HuH-7.5 (cell line): ENCODE measurements around the gene VCL.
"Not testable (repeated sequence)": the region's sequence is repeated elsewhere in the genome, so short reads cannot be mapped to it uniquely, and the experiment has no call there.

ENCODE experiments used
- DNase-seq: peaks from one replicate; pipeline ENCODE4 v3.0.0; 2011; ENCODE audit warnings: low spot score

The VCL gene

DNA sequence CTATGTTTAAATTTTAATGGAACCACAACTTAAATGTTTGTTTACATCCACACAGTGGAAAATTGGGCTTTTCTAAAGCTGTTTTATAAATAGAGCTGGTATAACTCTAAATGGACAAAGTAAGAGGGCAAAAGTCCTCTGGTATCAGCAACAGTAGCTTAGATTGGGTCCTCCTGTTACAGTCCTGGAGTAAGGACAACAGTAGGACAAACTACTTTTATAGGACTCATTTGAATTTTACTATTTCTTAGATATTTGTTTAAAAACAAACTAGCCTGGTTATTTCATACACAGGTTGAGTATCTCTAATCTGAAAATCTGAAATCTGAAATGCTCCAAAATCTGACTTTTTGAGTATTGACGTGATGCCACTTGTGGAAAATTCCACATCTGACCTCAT, 8.4 kb downstream of the VCL start:
- DNase-seq: no peak

DNA sequence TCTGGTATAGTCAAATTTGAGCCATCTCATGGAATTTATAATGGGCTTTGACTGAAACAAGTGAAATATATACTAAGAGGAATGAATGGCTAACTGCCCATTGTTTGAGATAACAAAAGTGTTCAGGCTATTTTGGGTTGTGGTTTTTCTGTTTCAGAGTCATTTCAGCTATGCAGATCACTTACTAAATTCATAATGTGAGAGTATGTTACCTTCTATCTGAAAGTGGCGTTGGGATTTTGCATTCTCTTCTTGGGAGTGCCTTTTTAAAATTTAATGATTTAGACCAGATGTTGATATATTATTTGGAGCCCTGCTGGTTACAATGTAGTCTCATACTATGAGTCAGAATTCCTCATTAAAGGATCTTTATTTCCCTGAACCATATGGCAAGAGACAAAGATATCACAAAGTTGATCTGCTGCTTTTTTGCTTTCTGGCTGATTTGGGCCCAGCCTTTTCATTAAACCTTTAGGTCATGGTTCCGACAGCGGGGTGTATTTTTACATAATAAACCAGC, 10.4 kb downstream of the VCL start:
- DNase-seq: no peak

DNA sequence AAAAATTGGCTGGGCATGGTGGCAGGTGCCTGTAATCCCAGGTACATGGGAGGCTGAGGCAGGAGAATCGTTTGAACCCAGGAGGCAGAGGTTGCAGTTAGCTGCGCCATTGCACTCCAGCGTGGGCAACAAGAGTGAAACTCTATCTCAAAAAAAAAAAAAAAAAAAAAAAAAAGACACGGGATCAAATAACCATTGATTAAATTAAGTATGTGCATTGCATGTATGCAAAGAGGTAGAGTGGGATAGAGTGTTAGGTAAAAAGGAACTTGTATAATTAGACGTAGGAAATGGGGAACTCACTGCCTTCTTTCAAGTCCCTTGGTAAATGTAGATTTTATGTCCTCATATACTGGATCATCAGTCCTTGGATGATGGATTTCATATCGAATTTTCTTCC, 13.1 kb downstream of the VCL start:
- no peak for DNase-seq

DNA sequence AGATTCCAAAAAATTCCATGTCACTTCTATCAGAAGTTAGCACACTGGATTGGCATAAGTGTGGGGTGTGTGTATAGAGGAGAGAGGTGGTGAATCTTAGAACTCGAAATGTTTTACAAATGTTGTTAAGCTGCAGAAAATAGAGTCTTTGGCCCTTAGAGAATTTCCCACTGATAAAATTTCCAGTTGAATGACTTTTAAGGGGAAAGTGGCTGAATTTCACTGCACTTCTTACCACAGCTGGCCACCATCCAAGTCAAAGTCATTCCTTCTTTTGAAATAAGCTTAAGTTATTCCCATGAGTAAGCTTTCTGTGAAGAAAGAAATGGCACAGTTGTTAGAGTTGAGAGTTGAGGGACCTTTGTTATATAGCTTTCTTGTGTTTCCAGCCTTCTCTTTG, 13.9 kb downstream of the VCL start:
- no peak for DNase-seq

DNA sequence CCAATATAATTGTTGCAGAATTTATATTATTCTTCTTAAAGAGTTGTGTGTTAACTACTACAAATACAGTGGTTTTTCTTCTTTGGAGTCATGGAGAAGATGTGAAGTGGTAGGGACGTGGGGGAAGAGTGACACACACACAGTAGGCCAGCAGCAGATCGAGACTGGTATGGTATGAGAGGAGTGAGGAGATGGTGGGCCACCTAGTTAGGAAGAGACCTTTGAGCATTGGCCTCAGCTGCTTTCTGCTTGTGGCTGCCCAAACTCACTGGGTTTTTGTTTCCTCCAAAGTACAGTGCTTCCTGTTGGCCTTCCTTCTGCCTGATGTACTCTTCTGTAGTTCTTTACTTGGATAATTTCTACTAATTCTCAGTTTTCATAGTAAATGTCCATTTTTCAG, 14.6 kb downstream of the VCL start:
- DNase-seq: no peak

DNA sequence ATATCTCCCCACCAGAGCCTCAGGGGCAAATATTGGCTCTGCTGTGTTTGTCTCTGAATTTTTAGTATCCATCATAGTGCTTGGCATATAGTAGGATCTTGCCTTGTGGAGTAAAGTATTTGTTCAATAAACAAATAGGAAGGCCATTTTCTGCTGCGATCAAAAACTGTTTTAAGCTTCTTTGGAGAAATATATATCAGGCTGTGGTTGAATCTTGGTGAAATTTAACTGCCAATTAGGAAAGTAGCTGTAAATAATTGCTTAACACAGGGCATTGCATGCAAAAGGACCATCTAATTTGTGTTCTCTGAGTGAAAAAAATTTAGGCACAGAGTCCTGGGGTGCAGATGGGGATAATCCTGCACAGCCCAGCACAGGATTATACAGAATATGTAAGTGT, 15.1 kb downstream of the VCL start:
- no peak for DNase-seq

DNA sequence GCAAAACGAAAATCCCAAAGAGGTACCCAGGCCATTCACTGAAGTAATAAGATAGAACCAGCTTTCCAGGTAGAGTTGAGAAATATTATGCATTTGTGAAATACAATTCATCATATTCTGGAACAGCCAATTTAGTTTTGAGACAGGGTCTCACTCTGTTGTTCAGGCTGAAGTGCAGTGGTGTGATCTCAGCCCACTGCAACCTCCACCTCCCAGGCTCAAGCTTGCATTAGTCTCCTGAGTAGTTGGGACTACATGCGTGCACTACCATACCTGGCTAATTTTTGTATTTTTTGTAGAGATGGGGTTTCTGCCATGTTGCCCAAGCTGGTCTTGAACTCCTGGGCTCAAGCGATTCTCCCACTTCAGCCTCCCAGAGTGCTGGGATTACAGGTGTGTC, 16.7 kb downstream of the VCL start:
- not testable (repeated sequence) for DNase-seq

DNA sequence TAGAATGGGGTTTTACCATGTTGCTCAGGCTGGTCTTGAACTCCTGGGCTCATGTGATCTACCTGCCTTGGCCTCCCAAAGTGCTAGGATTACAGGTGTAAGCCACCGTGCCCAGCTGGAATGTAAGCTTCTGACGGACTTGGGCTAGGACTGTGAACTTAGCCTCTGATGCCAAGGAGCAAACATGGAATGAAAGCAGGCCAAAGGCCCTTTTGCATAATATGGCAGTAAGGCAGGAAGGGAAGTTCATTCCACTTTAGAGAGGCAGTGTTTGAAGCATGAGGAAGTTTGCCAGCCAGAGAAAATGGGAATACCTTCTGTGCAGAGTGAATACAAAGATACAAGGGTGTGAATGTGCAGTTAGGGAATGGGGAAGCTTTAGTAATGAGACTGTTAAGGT, 20.3 kb downstream of the VCL start:
- no peak for DNase-seq

DNA sequence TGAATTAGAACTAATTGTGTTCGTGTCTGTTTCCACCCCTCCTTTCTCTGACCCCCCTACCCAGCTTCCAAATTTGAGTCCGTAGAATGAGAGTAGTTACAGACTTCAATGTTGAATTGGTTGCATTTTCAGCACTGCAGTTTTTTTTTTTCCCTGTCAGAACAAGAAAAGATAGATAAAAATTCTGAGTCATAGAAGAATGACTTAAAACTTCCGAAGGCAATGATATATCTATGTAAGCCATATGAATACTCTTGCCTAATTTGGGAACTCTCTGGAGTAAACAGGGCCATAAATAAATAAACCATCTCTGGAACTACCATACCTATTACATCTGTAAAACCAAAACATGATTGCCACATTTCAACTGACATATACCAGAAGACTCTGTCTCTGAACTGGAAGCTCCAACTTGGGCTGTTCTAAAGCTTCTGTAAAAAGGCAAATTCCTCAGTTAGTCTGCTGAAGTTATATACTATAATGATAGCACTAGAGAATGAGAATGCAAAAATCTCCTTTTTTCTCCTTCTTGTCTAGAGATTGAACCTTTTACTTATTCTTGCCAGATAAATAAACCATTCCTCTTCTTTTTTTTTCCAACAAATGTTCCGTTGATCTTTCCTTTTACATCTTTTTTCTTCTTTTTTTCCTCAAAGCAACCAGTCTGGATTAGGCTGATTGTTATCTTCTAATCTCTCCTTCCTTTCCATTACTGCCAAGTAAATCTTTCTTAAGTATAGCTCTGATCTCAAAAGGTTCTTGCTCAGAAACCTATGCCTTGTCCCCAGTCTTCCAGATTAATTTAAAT, 23.5 kb downstream of the VCL start:
- DNase-seq: no peak

DNA sequence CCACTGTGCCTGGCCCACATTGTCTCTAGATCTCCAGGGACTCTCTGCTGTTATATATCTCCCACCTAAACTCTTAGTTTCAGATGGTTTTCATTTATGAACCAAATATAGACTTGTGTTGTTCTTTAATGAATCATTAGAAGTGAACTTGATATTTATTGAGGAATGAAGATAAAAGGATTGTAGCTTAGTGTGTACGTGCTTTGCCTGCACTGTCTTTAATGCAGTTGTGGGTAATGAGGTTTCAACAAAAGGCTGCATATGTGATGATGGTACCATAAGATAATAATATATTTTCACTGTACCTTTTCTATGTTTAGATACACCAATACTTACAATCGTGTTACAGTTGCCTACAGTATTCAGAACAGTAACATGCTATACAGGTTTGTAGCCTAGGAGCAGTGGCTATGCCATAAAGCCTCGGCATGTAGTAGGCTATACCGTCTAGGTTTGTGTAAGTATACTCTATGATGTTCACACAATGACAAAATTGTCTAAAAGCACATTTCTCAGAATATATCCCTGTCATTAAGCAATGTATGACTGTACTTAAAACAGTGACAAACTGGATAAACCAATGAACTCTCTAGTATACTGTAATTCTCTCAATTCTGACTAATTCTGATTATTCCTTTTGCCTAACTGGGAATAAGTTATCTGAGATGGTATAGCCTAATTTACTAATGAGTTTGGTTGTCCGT, 25.2 kb downstream of the VCL start:
- DNase-seq: no peak

DNA sequence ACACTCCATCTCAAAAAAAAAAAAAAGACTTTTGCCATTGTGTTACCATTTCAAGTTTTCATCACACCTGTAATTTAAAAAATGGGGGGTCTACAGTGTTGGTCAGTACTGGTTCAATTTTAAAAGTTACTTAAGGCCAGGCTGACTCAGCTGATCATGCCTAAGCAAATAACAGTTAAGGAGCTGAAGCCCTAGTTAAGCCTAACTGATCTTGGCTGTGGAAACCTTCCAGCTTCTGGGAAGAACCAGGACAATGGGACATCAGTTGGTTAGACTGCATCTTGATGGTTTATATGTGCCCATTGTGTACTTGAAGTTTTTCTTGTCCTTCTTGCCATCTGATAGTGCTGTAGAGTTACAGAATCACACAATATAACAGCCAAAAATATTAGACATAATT, 26.7 kb downstream of the VCL start:
- DNase-seq: no peak

DNA sequence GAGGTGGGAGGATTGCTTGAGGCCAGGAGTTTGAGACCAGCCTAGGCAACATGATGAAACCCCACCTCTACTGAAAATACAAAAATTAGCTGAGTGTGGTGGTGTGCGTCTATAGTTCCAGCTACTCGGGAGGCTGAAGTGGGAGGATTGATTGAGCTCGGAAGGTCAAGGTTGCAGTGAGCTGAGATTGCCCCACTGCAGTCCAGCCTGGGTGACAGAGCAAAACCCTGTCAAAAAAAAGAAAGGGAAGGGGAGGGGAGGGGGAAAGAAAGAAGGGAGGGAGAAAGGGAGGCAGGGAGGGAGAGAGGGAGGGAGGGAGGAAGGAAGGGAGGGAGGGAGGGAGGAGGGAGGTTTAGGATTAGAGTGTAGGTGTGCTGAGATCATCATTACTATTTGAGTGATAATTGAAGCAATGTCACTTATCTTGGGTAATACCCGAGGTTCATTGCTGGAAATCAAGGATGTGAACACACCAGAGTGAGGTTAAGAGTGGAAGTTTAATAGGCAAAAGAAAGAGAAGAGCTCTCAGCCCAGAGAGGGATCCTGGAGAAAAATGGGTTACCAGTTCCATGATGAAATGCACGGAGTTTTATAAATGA, 27.6 kb downstream of the VCL start:
- DNase-seq: no peak

DNA sequence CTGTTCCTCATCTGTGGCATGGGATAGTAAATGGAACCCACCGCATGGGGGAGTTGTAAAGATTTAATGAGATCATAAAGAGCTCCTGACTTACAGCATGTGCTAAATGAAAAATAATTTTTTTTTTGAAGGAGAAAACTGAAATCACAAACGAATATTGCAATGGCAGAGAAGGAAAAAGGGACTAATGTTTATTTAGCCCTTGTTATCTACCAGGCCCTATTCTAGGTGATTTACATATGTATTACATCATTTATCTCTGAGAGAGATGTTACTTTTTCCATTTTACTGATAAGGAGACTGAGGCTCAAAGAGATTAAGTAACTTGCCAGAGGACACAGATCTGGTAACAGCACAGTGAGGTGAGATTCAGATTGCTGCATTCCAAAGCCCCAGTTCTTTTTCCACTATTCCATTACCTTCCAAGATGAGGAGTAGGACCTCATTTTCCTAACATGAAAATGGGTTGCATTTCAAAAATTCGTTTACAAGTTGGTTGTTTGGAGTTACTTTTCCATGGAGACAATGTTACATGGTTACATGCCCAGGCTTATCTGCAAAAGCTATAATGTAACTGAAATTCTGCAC, 28.6 kb downstream of the VCL start:
- no peak for DNase-seq

DNA sequence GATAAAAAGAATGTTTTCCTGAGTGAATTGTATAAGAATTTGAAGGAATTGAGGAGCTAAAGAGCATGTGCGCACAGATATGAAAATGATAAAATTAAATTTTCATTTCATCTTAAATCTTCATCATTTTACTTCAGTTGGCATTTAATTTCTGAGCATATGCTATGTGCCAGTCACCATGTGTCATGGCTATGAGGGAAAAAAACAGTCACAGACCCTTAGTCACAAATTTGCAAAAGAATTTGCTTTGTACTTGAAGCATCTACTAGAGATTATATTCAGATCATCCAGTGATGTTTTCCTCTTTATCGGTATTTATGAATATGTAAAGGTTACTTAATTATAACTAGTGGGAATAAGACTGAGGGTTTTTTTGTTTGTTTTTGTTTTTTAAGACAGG, 29.8 kb downstream of the VCL start:
- DNase-seq: no peak

DNA sequence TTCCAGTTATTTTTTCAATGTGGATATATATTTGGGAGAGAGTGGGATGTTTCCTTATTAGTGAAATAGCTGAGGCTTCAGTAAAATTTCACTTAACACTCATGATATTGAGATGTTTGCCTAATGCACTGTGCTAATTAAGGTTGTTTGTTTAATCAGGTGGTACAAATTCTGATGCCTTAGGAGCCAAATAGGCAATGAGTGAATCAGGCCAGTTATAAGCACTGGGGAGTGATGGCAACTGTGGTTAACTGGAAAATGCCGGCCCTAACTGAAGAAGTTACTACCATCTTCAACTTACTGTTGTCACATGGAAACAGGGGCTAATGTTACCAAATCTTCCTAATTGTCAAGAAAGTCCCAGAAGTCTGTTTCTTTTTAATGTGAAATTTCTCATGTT, 32.0 kb downstream of the VCL start:
- DNase-seq: no peak

DNA sequence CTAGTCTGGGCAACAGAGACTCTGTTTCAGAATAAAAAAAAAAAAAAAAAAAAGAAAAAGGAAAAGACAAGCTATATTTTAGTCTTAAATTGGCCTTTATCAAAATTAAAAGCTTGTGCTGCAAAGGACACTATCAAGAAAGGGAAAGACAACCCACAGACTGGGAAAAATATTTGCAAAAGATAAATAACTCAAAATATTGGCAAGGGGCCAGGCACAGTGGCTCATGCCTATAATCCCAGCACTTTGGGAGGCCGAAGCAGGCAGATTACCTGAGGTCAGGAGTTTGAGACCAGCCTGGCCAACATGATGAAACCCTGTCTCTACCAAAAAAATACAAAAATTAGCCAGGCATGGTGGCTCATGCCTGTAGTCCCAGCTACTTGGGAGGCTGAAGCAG, 34.3 kb downstream of the VCL start:
- DNase-seq: not testable (repeated sequence)

DNA sequence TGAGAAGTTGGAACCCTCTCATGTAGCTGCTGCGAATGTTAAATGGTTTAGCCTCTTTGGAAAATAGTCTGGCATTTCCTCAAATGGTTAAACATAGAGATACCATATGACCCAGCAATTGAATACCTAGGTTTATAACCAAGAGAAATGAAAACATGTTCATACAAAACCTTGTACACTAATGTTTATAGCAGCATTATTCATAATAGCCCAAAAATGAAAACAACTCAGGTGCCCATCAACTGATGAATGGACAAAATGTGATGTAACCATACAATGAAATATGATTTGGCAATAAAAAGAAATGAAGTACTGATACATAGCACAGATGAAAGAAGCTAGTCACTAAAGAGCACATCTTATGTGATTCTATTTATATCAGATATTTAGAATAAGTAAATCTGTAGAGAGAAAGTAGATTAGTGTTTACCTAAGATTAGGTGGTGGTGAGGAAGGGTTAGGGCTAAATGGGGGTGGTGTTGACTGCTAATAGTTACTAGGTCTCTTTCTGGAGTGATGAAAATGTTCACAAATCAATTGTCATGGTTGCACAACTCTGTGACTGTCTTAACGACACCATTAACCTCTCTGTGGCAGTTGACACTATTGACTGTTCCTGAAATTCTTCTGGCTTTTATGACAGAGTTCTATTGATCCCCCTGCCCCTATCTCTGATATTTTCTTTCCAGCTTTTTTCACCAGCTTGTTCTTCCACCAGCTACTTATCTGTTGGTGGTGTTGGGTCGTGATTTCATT, 35.2 kb downstream of the VCL start:
- DNase-seq: peak; percentile 16

DNA sequence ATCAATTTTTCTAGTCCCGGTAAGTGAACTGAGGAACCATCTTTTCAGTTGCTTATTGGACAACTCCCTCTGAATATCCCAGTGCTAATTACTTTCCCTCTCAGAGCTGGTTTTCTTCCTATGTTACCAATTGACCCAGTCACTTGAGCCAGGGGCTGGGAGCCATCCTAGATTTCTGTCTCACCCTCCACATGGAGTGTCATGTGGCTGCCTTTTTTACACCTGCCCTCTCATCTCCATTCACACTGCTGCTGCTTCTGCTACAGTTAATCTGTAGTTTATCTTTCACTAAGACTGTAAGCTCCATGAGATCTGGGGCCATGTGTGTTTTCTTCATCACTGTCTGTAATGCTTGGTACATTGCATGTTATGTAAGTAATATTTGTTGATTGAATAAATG, 35.8 kb downstream of the VCL start:
- DNase-seq: no peak

DNA sequence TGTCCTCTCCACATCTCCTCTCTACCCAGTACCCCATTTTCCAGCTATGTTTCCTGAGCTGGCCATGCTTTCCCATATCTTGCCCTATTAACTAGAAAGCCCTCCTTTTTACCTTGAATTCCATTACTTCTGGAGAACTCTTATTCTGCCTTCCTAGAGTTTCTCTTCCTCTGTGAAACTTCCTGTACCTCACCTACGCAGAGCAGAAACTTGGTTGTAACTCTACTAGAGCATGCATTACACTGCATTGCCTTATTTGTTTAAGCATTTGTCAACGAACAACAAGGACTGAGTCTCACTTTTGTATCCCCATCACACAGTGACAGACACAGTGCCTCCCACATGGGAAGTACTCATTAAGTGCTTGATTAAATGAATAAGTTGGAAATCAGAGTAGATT, 36.4 kb downstream of the VCL start:
- no peak for DNase-seq

DNA sequence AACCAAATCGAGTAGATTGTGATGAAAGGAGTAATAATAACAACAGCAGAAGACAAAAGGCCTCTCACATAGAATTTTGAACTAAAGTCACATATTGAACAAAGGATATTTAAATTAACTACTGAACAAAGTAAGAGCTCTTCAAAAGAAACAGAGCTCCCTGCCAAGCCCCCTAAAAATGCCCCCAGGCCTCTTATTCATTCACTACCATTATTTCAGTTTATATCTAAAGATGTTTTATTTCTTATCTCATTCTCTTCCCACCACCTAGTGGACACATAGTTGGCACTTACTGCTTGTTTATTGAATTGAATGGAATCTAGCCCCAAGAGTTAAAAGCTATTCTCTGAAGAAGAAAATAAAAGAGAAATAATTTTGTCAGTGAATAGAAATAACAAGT, 37.4 kb downstream of the VCL start:
- no peak for DNase-seq

DNA sequence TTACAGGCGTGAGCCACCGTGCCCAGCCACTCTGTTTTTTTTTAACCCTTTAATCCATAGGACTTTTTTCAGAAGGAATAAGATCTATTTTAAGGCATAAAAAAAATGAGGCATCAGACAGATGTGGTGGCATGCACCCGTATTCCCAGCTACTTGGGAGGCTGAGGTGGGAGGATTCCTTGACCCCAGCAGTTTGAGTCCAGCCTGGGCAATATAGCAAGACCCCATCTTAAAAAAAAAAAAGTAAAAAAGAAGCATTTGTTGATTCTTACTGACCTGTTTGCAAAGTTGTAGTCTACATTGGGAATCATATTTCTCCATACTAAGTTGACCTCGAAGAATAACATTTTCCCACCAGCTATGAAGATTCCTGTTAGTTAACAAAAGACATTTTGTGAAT, 38.6 kb downstream of the VCL start:
- no peak for DNase-seq

DNA sequence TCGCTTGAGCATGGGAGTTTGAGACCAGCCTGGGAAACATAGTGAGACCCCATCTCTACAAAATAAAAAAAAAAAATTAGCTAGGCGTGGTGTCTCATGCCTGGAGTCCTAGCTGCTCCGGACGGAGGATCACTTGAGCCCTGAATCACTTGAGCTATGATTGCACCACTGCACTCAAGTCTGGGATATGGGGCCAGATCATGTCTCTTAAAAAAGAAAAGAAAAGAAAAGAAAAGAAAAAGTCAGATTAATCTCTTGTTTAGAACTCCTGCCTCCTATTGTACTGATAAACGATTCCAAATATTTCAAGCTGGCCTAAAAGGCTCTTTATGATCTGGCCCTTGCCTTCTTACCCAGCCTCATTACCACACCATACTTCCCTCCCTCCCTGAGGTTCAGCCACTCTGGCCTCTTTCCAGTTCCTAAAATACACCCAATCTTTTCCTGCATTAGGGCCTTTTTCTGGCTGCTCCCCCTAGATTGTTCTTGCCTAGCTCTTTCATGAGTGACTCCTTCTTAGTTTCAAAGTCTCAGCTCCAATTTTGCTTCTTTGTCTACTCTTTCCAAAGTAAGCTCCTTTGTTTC, 41.7 kb downstream of the VCL start:
- no peak for DNase-seq
